ENCODE results near the gene ADAMTS16. TPM values are rescaled to one million over a fixed set of nuclear protein-coding genes. Genes with fewer than 3 reads are reported as not detected.

Gene ADAMTS16
- total and polyA plus RNA-seq, 9 donors, result 7.4 to 32.7 (median 13.6) TPM

DNA sequence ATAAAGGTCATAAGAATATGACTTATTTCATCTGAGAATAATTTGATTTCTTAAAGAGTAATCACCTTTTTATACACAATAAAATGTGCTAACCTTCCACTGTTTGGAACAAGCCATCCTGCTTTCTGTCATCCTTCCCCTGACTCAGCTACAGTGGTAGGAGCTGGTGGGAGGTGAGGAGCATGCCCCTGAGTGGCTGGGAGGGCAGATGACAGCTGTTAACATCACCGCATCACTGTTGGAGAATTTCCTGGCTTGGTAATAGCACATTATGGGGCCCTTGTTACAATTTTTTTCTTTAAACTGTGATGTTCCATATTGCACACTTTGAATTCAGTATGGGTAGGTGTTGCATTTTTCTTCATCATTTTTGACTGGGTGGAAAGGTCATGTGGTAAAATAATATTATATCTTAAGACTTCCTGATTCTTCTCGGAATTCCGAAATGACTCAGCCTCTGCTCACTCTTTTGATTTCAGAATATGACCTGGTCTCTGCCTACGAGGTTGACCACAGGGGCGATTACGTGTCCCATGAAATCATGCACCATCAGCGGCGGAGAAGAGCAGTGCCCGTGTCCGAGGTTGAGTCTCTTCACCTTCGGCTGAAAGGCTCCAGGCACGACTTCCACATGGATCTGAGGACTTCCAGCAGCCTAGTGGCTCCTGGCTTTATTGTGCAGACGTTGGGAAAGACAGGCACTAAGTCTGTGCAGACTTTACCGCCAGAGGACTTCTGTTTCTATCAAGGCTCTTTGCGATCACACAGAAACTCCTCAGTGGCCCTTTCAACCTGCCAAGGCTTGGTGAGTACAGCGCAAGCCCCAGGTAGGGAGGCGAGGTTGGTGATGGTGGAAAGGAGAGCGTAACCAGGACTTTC lies 5.8 kb downstream of the ADAMTS16 start:
- no peak for DNase-seq
- no peaks in the 10 kb centered on the region for H3K27me3 ChIP-seq
- TF ChIP-seq, protein P1, sequence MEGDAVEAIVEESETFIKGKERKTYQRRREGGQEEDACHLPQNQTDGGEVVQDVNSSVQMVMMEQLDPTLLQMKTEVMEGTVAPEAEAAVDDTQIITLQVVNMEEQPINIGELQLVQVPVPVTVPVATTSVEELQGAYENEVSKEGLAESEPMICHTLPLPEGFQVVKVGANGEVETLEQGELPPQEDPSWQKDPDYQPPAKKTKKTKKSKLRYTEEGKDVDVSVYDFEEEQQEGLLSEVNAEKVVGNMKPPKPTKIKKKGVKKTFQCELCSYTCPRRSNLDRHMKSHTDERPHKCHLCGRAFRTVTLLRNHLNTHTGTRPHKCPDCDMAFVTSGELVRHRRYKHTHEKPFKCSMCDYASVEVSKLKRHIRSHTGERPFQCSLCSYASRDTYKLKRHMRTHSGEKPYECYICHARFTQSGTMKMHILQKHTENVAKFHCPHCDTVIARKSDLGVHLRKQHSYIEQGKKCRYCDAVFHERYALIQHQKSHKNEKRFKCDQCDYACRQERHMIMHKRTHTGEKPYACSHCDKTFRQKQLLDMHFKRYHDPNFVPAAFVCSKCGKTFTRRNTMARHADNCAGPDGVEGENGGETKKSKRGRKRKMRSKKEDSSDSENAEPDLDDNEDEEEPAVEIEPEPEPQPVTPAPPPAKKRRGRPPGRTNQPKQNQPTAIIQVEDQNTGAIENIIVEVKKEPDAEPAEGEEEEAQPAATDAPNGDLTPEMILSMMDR (IDR thresholded peaks at IDR 0.05), result no peak
- TF ChIP-seq POLR2A (IDR thresholded peaks at IDR 0.05) (no peak), EP300 (IDR thresholded peaks at IDR 0.05) (no peak)
- H3K9me3 ChIP-seq, result no peaks in the 10 kb centered on the region
- intact Hi-C loops (cut with DNase I), result no loop called here
- H3K4me1 ChIP-seq (ENCODE audit: insufficient read depth), result no peaks in the 10 kb centered on the region
- no peaks in the 10 kb centered on the region for H3K36me3 ChIP-seq
- H3K4me3 ChIP-seq, result no peak overlapping the region
- H3K27ac ChIP-seq, result no peak overlapping the region
- 92 to 93% (median 93%) methylated on average over 18 of the region's 18 CpGs for WGBS, 3 donors

DNA sequence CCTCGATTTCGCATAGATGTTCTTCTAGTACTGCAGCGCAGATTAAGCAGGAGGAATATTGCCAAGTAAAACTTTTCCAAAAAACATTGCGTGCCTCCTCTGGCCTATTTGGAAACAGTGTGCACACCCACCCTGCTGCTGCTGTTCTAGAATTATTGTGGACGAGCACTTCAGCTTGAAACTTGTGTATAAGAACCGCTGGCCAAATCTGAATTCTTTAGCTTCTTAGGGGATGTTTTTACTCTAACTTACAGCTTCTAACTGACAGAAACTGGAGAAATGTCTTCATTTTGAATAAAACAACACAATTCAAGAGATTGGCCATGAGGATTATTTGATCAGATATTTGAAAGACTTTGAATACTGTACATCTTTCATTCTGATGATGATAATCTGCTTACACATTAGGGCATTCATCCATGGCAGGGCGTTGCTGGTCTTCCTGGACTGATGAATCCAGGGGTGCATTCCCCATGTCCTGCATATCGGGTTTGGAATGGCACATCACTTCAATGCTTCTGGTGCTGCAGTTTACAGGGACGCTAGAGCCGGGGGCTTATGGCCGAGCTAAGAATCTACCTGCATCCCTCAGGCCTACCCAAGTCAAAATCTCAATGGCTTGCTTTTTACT lies 6.5 kb downstream of the ADAMTS16 start:
- 61 to 68% (median 68%) methylated on average over 11 of the region's 11 CpGs for WGBS, 3 donors

DNA sequence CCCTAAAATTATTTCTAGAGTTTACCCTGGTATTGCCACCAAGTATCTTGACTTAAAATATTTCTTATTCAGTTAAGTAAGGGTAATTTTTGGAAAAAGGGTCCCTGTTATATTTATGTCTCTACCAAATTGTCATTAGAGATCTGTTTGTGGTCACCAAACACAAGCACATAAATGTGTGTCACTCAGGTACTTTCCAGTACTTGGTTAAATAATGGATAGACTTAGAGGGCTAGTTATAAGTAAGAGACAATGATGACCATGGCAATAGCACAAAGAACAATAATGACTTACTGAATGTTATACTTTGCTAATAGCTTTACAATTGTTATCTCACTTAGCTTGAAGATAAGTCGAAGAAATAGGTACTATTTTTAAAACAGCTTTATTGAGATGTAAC lies 9.0 kb downstream of the ADAMTS16 start:
- no peak for DNase-seq
- Histone ChIP-seq H3K4me3 (no peak overlapping the region), H3K27ac (no peak overlapping the region), H3K9me3 (no peaks in the 10 kb centered on the region), H3K27me3 (no peaks in the 10 kb centered on the region), H3K36me3 (no peaks in the 10 kb centered on the region), H3K4me1 (ENCODE audit: insufficient read depth) (no peaks in the 10 kb centered on the region)
- WGBS, 3 donors, result 80 to 92% (median 88%) methylated on average over 1 of the region's 1 CpG
- intact Hi-C loops (cut with DNase I), result no loop called here
- TF ChIP-seq EP300 (IDR thresholded peaks at IDR 0.05), result no peak
- TF ChIP-seq, protein P1 (IDR thresholded peaks at IDR 0.05), result no peak
- no peak for TF ChIP-seq POLR2A (IDR thresholded peaks at IDR 0.05)

More for the DNA sequence above, 6.5 kb downstream of the ADAMTS16 start:
- H3K4me3 ChIP-seq, result no peak overlapping the region
- intact Hi-C loops (cut with DNase I), result no loop called here
- H3K9me3 ChIP-seq, result no peaks in the 10 kb centered on the region
- no peaks in the 10 kb centered on the region for H3K36me3 ChIP-seq
- H3K4me1 ChIP-seq (ENCODE audit: insufficient read depth), result no peaks in the 10 kb centered on the region
- H3K27me3 ChIP-seq, result no peaks in the 10 kb centered on the region
- DNase-seq, result peak in 1 of 5 donors; percentile 35
- TF ChIP-seq POLR2A (IDR thresholded peaks at IDR 0.05) (no peak), EP300 (IDR thresholded peaks at IDR 0.05) (no peak)
- TF ChIP-seq, protein P1 (IDR thresholded peaks at IDR 0.05), result no peak
- H3K27ac ChIP-seq, result no peak overlapping the region

DNA sequence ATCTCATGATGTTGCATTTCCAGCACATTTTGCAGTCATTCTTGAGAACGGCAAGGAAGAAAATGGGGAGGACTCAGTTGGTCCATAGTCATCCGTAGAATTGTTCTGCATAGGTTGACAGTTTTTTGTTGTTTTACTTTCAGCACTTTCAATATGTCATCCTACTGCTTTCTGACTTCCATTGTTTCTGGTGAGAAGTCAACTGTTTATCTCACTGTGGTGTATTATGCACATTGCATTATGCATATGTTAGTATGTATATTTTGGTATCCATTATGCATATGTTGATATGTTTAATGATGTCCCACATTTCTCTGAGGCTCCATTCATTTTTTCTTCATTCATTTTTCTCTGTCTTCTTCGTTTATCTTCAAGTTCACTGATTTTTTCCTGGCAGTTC lies 10.5 kb downstream of the ADAMTS16 start:
- H3K4me3 ChIP-seq, result no peak overlapping the region
- H3K27me3 ChIP-seq, result no peaks in the 10 kb centered on the region
- no peak overlapping the region for H3K27ac ChIP-seq
- no peaks in the 10 kb centered on the region for H3K36me3 ChIP-seq
- no peaks in the 10 kb centered on the region for H3K9me3 ChIP-seq
- H3K4me1 ChIP-seq (ENCODE audit: insufficient read depth), result no peaks in the 10 kb centered on the region
- TF ChIP-seq EP300 (IDR thresholded peaks at IDR 0.05) (no peak), POLR2A (IDR thresholded peaks at IDR 0.05) (no peak)
- TF ChIP-seq, protein P1 (IDR thresholded peaks at IDR 0.05), result no peak
- intact Hi-C loops (cut with DNase I), result no loop called here
- no peak for DNase-seq
- WGBS, 3 donors, result 92 to 96% (median 95%) methylated on average over 3 of the region's 3 CpGs

Measured in ovary (tissue), 9 donors.